Measurements from ENCODE around the gene LCE7A. TPM values are rescaled to one million over a fixed set of nuclear protein-coding genes. Genes with fewer than 3 reads are reported as not detected.

LCE7A gene
- total and polyA plus RNA-seq, 7 donors: not detected

GRCh38 chr1:152886758-152887409 lies 27.1 kb downstream of the LCE7A start:
- DNase-seq (no peak), ATAC-seq (no peak)
- Histone ChIP-seq H3K4me3 (no peak overlapping the region), H3K36me3 (ENCODE audit: insufficient read depth in 1 of 2, low read depth in 1 of 2) (no peaks in the 10 kb centered on the region), H3K27me3 (ENCODE audit: insufficient read depth in 3 of 3, low read length in 2 of 3) (no peaks in the 10 kb centered on the region), H3K27ac (no peak overlapping the region), H3K4me1 (no peaks in the 10 kb centered on the region), H3K9me3 (no peaks in the 10 kb centered on the region)
- intact Hi-C loops (cut with DNase I): no loop called here
- 65 to 69% (median 68%) methylated on average over 8 of the region's 8 CpGs for WGBS, 3 donors
- no peak for TF ChIP-seq CTCF (IDR thresholded peaks at IDR 0.05)

GRCh38 chr1:152888126-152888525 lies 28.3 kb downstream of the LCE7A start:
- ATAC-seq: no peak
- TF ChIP-seq CTCF (IDR thresholded peaks at IDR 0.05): no peak
- WGBS, 3 donors: 87 to 98% (median 91%) methylated on average over 1 of the region's 1 CpG
- H3K36me3 ChIP-seq (ENCODE audit: insufficient read depth in 1 of 2, low read depth in 1 of 2): no peaks in the 10 kb centered on the region
- H3K27me3 ChIP-seq (ENCODE audit: insufficient read depth in 3 of 3, low read length in 2 of 3): no peaks in the 10 kb centered on the region
- no peaks in the 10 kb centered on the region for H3K9me3 ChIP-seq
- H3K4me3 ChIP-seq: no peak overlapping the region
- DNase-seq: no peak
- no peaks in the 10 kb centered on the region for H3K4me1 ChIP-seq
- H3K27ac ChIP-seq: no peak overlapping the region
- intact Hi-C loops (cut with DNase I): no loop called here

- intact Hi-C loops (cut with DNase I): no loop called here
- ATAC-seq: no peak
- 75 to 82% (median 76%) methylated on average over 4 of the region's 4 CpGs for WGBS, 3 donors
Observed at GRCh38 chr1:152899027-152899426, 39.2 kb downstream of the LCE7A start.

GRCh38 chr1:152899883-152900282 lies 40.1 kb downstream of the LCE7A start:
- ATAC-seq (no peak), DNase-seq (no peak)
- H3K27ac ChIP-seq: no peak overlapping the region
- intact Hi-C loops (cut with DNase I): no loop called here
- no peaks in the 10 kb centered on the region for H3K4me1 ChIP-seq
- H3K36me3 ChIP-seq (ENCODE audit: insufficient read depth in 1 of 2, low read depth in 1 of 2): no peaks in the 10 kb centered on the region
- no peaks in the 10 kb centered on the region for H3K9me3 ChIP-seq
- 52 to 74% (median 60%) methylated on average over 2 of the region's 2 CpGs for WGBS, 3 donors
- peaks cover 0 to 5% (median 3%) of the 10 kb centered on the region in 3 donors for H3K27me3 ChIP-seq (ENCODE audit: insufficient read depth in 3 of 3, low read length in 2 of 3)
- H3K4me3 ChIP-seq: no peak overlapping the region
- TF ChIP-seq CTCF (IDR thresholded peaks at IDR 0.05): no peak

More at GRCh38 chr1:152899027-152899426, 39.2 kb downstream of the LCE7A start:
- Histone ChIP-seq H3K4me3 (no peak overlapping the region), H3K9me3 (no peaks in the 10 kb centered on the region), H3K27ac (no peak overlapping the region), H3K4me1 (no peaks in the 10 kb centered on the region), H3K27me3 (ENCODE audit: insufficient read depth in 3 of 3, low read length in 2 of 3) (peaks cover 0 to 5% (median 2%) of the 10 kb centered on the region in 3 donors), H3K36me3 (ENCODE audit: insufficient read depth in 1 of 2, low read depth in 1 of 2) (no peaks in the 10 kb centered on the region)
- TF ChIP-seq CTCF (IDR thresholded peaks at IDR 0.05): no peak
- DNase-seq: no peak

- H3K36me3 ChIP-seq (ENCODE audit: insufficient read depth in 1 of 2, low read depth in 1 of 2): no peaks in the 10 kb centered on the region
- ATAC-seq (no peak), DNase-seq (no peak)
- H3K27ac ChIP-seq: no peak overlapping the region
- no peaks in the 10 kb centered on the region for H3K9me3 ChIP-seq
- peaks cover 0 to 6% (median 5%) of the 10 kb centered on the region in 3 donors for H3K27me3 ChIP-seq (ENCODE audit: insufficient read depth in 3 of 3, low read length in 2 of 3)
- intact Hi-C loops (cut with DNase I): no loop called here
- H3K4me1 ChIP-seq: no peaks in the 10 kb centered on the region
- H3K4me3 ChIP-seq: no peak overlapping the region
- TF ChIP-seq CTCF (IDR thresholded peaks at IDR 0.05): no peak
- 69 to 76% (median 73%) methylated on average over 5 of the region's 5 CpGs for WGBS, 3 donors
Observed at GRCh38 chr1:152901631-152902030, 41.8 kb downstream of the LCE7A start.
